ENCODE data around the gene DPF3.
"Not testable (repeated sequence)": the region's sequence is repeated elsewhere in the genome, so short reads cannot be mapped to it uniquely, and the experiment has no call there.

The DPF3 gene

GRCh38 chr14:72880820-72881219 is 13.1 kb downstream of the DPF3 start:
- peak overlapping the region; percentile 14 for H3K27ac Mint-ChIP-seq
- H3K4me1 Mint-ChIP-seq, result peaks cover 22 to 42% of the 10 kb centered on the region in 2 donors
- no peak overlapping the region for H3K4me3 Mint-ChIP-seq
- ATAC-seq (replicated peaks) (peak; percentile 77 to 78), DNase-seq (no peak)
- peaks cover 0 to 3% of the 10 kb centered on the region in 2 donors for H3K36me3 Mint-ChIP-seq
- H3K27me3 Mint-ChIP-seq, result no peaks in the 10 kb centered on the region
- H3K9me3 Mint-ChIP-seq, result no peaks in the 10 kb centered on the region

GRCh38 chr14:72880164-72880563 is 13.7 kb downstream of the DPF3 start:
- peaks cover 24 to 47% of the 10 kb centered on the region in 2 donors for H3K4me1 Mint-ChIP-seq
- no peaks in the 10 kb centered on the region for H3K36me3 Mint-ChIP-seq
- no peak overlapping the region for H3K27ac Mint-ChIP-seq
- no peaks in the 10 kb centered on the region for H3K27me3 Mint-ChIP-seq
- DNase-seq (no peak), ATAC-seq (replicated peaks) (peak in 1 of 2 donors; percentile 5)
- H3K9me3 Mint-ChIP-seq, result no peaks in the 10 kb centered on the region
- H3K4me3 Mint-ChIP-seq, result no peak overlapping the region

- DNase-seq (no peak), ATAC-seq (replicated peaks) (no peak)
- Mint-ChIP-seq H3K9me3 (peaks cover 0 to 6% of the 10 kb centered on the region in 2 donors), H3K27me3 (no peaks in the 10 kb centered on the region), H3K27ac (peak overlapping the region; percentile 37), H3K4me3 (no peak overlapping the region), H3K36me3 (peaks cover 4 to 5% of the 10 kb centered on the region in 2 donors), H3K4me1 (peaks cover 28 to 53% of the 10 kb centered on the region in 2 donors)
Measured at GRCh38 chr14:72879431-72879830, 14.5 kb downstream of the DPF3 start.

- H3K9me3 Mint-ChIP-seq, result peaks cover 0 to 7% of the 10 kb centered on the region in 2 donors
- H3K4me3 Mint-ChIP-seq, result no peak overlapping the region
- DNase-seq, result no peak
- H3K4me1 Mint-ChIP-seq, result peaks cover 24 to 48% of the 10 kb centered on the region in 2 donors
- H3K27me3 Mint-ChIP-seq, result no peaks in the 10 kb centered on the region
- no peak for ATAC-seq (replicated peaks)
- H3K27ac Mint-ChIP-seq, result no peak overlapping the region
- peaks cover 4 to 6% of the 10 kb centered on the region in 2 donors for H3K36me3 Mint-ChIP-seq
Measured at GRCh38 chr14:72878746-72879145, 15.2 kb downstream of the DPF3 start.

GRCh38 chr14:72876710-72877063 is 17.2 kb downstream of the DPF3 start:
- peak overlapping the region; percentile 78 for H3K27ac Mint-ChIP-seq
- peaks cover 6 to 10% of the 10 kb centered on the region in 2 donors for H3K36me3 Mint-ChIP-seq
- no peaks in the 10 kb centered on the region for H3K27me3 Mint-ChIP-seq
- no peak for DNase-seq
- peaks cover 22 to 42% of the 10 kb centered on the region in 2 donors for H3K4me1 Mint-ChIP-seq
- ATAC-seq (replicated peaks), result no peak
- H3K9me3 Mint-ChIP-seq, result peaks cover 0 to 8% of the 10 kb centered on the region in 2 donors
- H3K4me3 Mint-ChIP-seq, result no peak overlapping the region

GRCh38 chr14:72876005-72876709 is 17.7 kb downstream of the DPF3 start:
- peaks cover 10 to 12% of the 10 kb centered on the region in 2 donors for H3K36me3 Mint-ChIP-seq
- H3K4me3 Mint-ChIP-seq, result no peak overlapping the region
- DNase-seq (no peak), ATAC-seq (replicated peaks) (no peak)
- H3K4me1 Mint-ChIP-seq, result peaks cover 20 to 38% of the 10 kb centered on the region in 2 donors
- H3K9me3 Mint-ChIP-seq, result peaks cover 0 to 9% of the 10 kb centered on the region in 2 donors
- peak overlapping the region; percentile 78 for H3K27ac Mint-ChIP-seq
- no peaks in the 10 kb centered on the region for H3K27me3 Mint-ChIP-seq

GRCh38 chr14:72870878-72871277 is 23.0 kb downstream of the DPF3 start:
- Mint-ChIP-seq H3K4me1 (peaks cover 11 to 15% of the 10 kb centered on the region in 2 donors), H3K9me3 (peaks cover 0 to 11% of the 10 kb centered on the region in 2 donors), H3K36me3 (peaks cover 20 to 21% of the 10 kb centered on the region in 2 donors)
- not testable (repeated sequence) for H3K27ac Mint-ChIP-seq; H3K4me3 Mint-ChIP-seq; H3K27me3 Mint-ChIP-seq; ATAC-seq (replicated peaks); DNase-seq

GRCh38 chr14:72869407-72870329 is 24.2 kb downstream of the DPF3 start:
- H3K27ac Mint-ChIP-seq, result no peak overlapping the region

GRCh38 chr14:72868500-72868899 is 25.4 kb downstream of the DPF3 start:
- ATAC-seq (replicated peaks) (no peak), DNase-seq (no peak)
- H3K27ac Mint-ChIP-seq, result no peak overlapping the region
- peaks cover 0 to 4% of the 10 kb centered on the region in 2 donors for H3K9me3 Mint-ChIP-seq
- H3K27me3 Mint-ChIP-seq, result no peaks in the 10 kb centered on the region
- H3K4me1 Mint-ChIP-seq, result peaks cover 20 to 22% of the 10 kb centered on the region in 2 donors
- H3K36me3 Mint-ChIP-seq, result peaks cover 16 to 24% of the 10 kb centered on the region in 2 donors
- H3K4me3 Mint-ChIP-seq, result no peak overlapping the region

More at GRCh38 chr14:72869407-72870329, 24.2 kb downstream of the DPF3 start:
- H3K9me3 Mint-ChIP-seq, result peaks cover 0 to 7% of the 10 kb centered on the region in 2 donors
- peaks cover 13% of the 10 kb centered on the region in 2 donors for H3K4me1 Mint-ChIP-seq
- H3K27me3 Mint-ChIP-seq, result no peaks in the 10 kb centered on the region
- ATAC-seq (replicated peaks), result no peak
- no peak overlapping the region for H3K4me3 Mint-ChIP-seq
- DNase-seq, result no peak
- peaks cover 18 to 26% of the 10 kb centered on the region in 2 donors for H3K36me3 Mint-ChIP-seq

- H3K4me1 Mint-ChIP-seq, result peaks cover 38 to 52% of the 10 kb centered on the region in 2 donors
- H3K4me3 Mint-ChIP-seq, result no peak overlapping the region
- H3K36me3 Mint-ChIP-seq, result peaks cover 4 to 20% of the 10 kb centered on the region in 2 donors
- H3K27ac Mint-ChIP-seq, result peak overlapping the region; percentile 52
- DNase-seq, result no peak
- ATAC-seq (replicated peaks), result no peak
- H3K9me3 Mint-ChIP-seq, result no peaks in the 10 kb centered on the region
- H3K27me3 Mint-ChIP-seq, result no peaks in the 10 kb centered on the region
Measured at GRCh38 chr14:72864712-72865365, 29.1 kb downstream of the DPF3 start.

- Mint-ChIP-seq H3K9me3 (no peaks in the 10 kb centered on the region), H3K36me3 (peaks cover 0 to 14% of the 10 kb centered on the region in 2 donors), H3K4me1 (peaks cover 40 to 61% of the 10 kb centered on the region in 2 donors), H3K27ac (peak overlapping the region; percentile 32), H3K4me3 (peak overlapping the region; percentile 26 to 39), H3K27me3 (no peaks in the 10 kb centered on the region)
- ATAC-seq (replicated peaks) (peak; percentile 93 to 94), DNase-seq (peak; percentile 24)
Measured at GRCh38 chr14:72863216-72864006, 30.5 kb downstream of the DPF3 start.

- DNase-seq, result no peak
- Mint-ChIP-seq H3K4me3 (no peak overlapping the region), H3K27me3 (no peaks in the 10 kb centered on the region), H3K36me3 (peaks cover 6 to 7% of the 10 kb centered on the region in 2 donors), H3K4me1 (peaks cover 14 to 53% of the 10 kb centered on the region in 2 donors), H3K27ac (no peak overlapping the region), H3K9me3 (no peaks in the 10 kb centered on the region)
- ATAC-seq (replicated peaks), result no peak
Measured at GRCh38 chr14:72856530-72857266, 37.2 kb downstream of the DPF3 start.

GRCh38 chr14:72855913-72856312 is 38.0 kb downstream of the DPF3 start:
- Mint-ChIP-seq H3K27me3 (no peaks in the 10 kb centered on the region), H3K4me1 (peaks cover 13 to 52% of the 10 kb centered on the region in 2 donors)

More at GRCh38 chr14:72855913-72856312, 38.0 kb downstream of the DPF3 start:
- Mint-ChIP-seq H3K27ac (peak overlapping the region; percentile 52), H3K9me3 (no peaks in the 10 kb centered on the region), H3K4me3 (no peak overlapping the region), H3K36me3 (peaks cover 7 to 9% of the 10 kb centered on the region in 2 donors)
- ATAC-seq (replicated peaks) (peak; percentile 85 to 92), DNase-seq (no peak)
